HG03575 (cell line): Measurements from ENCODE around the gene ASB3.

ENCODE experiments used
- ATAC-seq: cut with Tn5 transposase; IDR thresholded peaks from one replicate; pipeline ENCODE4 v1.9.1; 2021; ENCODE audit not compliant: unreplicated experiment, insufficient number of reproducible peaks, low FRiP score; ENCODE audit errors: extremely low read depth

ASB3 gene

DNA sequence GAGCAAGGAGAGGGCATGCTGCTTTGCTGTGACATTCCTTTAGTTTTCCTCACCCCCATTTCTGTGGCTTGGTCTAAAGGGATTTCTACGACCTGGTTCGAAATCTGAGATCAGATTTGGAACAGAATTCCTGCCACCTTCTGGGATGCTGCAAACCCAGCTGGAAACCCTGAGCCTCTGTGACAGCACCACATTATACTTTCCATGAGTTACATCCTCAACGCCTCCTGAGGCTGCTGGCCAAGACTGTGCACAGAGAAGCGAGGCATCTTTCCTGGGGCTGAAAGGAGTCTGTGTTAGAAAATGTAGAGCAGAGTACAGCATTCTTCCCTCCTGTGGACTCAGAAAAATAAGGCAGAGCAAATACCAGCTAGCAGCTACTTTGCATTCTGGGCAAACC, 157.3 kb downstream of the ASB3 start:
- ATAC-seq: no peak

DNA sequence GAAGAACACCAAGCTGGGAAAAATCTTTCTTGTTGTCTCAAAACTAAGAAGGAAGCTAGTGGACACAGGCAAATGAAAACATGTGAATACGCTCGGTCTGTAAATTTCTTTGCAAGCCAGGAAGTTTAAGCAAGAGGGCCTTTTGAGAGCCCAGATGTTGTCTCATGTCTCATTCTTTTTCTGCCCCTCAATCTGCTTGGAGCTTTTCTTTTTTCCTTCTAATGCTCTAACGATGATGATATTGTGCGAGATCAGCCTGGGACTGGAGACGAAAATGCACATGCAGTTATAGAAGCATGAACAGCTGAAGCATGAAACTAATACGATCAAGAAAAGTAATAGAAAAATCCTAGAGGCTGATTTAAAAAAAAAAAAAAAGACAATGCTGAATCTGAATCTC, 157.8 kb downstream of the ASB3 start:
- no peak for ATAC-seq

- ATAC-seq: no peak
These were observed 164.6 kb downstream of the ASB3 start for GRCh38 chr2:53622141-53622540.

DNA sequence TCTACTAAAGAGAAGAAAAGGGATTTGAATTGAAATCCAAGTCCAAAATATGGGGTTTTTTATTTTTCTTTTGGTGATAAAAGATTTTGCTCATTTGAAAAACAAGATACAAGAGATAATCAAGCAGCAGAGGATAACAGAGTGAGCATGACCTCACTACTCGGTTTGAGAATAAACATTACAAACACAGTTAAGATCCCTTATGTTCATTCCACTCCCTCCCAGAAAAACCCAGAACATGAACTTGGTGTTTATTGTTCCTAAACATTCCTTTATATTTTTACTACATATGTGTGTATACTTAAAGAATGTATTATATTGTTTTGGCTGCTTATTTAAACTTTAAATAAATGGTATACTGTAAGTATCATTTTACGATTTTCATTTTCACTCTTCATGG, 165.8 kb downstream of the ASB3 start:
- ATAC-seq: no peak
